GM10266 (cell line): Measurements from ENCODE around the gene SPON1.
"Not testable (repeated sequence)": the region's sequence is repeated elsewhere in the genome, so short reads cannot be mapped to it uniquely, and the experiment has no call there.

Experiments used
- DNase-seq: peaks from one replicate; pipeline ENCODE4 v3.0.0; 2012; ENCODE audit errors: extremely low spot score
- CTCF ChIP-seq: IDR thresholded peaks from 2 replicates; pipeline ENCODE4 v1.5.1; 2012; ENCODE audit warnings: mild to moderate bottlenecking, low read depth; ENCODE audit not compliant: control insufficient read depth, insufficient read depth; ENCODE audit errors: missing control alignments

Gene SPON1

GRCh38 chr11:14026961-14027360 is 64.4 kb downstream of the SPON1 start:
- no peak for DNase-seq

GRCh38 chr11:14027525-14027924 is 65.0 kb downstream of the SPON1 start:
- DNase-seq, result no peak
- no peak for TF ChIP-seq CTCF

More at GRCh38 chr11:14026961-14027360, 64.4 kb downstream of the SPON1 start:
- no peak for TF ChIP-seq CTCF

- DNase-seq, result no peak
- no peak for TF ChIP-seq CTCF
Observed at GRCh38 chr11:14029440-14029839, 66.9 kb downstream of the SPON1 start.

GRCh38 chr11:14029971-14030920 is 67.7 kb downstream of the SPON1 start:
- DNase-seq, result no peak
- TF ChIP-seq CTCF, result no peak

- DNase-seq, result not testable (repeated sequence)
Observed at GRCh38 chr11:14035526-14035925, 73.0 kb downstream of the SPON1 start.

GRCh38 chr11:14036469-14036868 is 73.9 kb downstream of the SPON1 start:
- DNase-seq, result no peak
- no peak for TF ChIP-seq CTCF

GRCh38 chr11:14041040-14041439 is 78.5 kb downstream of the SPON1 start:
- DNase-seq, result no peak
- no peak for TF ChIP-seq CTCF
